CD4-positive, alpha-beta T cell treated with Interferon gamma for 1 hour (primary cell): ENCODE results near the gene NRG2.

Experiments used
- DNase-seq: peaks from one replicate; pipeline ENCODE4 v3.0.0-alpha.2; 2020

Gene NRG2

DNA sequence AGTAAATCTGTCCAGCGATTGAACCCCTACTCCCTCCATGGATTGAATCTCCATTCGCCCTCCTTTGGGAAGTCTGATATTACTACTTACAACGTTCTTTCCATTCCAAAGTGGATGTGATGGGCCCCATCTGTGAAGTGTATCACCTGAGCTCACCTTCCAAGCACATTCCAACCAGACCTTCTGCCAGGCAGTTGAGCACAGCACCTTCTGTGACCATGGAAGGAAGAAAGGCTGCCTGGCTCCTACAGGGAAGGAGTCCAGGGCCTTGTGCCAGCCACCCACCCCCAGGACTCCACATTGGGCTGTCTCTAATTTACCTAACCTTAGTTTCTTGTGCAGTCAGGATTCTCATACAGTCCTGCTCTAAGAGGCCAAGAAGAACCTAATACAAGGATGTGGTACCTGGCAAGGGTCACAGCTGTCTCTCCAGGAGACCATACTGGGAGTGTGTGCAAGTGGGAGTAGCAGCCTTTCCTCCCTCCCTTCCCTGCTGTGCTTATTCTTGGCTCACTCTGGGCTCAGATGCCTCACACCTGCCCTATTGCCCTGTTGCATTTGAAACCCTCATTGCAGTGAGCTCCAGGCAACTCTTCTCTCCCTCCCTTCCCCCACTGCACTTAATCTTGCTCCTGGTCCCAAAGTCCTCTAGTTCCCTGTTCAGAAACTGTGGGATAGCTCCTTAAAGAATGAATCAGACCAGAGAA lies 116.1 kb downstream of the NRG2 start:
- DNase-seq = no peak

DNA sequence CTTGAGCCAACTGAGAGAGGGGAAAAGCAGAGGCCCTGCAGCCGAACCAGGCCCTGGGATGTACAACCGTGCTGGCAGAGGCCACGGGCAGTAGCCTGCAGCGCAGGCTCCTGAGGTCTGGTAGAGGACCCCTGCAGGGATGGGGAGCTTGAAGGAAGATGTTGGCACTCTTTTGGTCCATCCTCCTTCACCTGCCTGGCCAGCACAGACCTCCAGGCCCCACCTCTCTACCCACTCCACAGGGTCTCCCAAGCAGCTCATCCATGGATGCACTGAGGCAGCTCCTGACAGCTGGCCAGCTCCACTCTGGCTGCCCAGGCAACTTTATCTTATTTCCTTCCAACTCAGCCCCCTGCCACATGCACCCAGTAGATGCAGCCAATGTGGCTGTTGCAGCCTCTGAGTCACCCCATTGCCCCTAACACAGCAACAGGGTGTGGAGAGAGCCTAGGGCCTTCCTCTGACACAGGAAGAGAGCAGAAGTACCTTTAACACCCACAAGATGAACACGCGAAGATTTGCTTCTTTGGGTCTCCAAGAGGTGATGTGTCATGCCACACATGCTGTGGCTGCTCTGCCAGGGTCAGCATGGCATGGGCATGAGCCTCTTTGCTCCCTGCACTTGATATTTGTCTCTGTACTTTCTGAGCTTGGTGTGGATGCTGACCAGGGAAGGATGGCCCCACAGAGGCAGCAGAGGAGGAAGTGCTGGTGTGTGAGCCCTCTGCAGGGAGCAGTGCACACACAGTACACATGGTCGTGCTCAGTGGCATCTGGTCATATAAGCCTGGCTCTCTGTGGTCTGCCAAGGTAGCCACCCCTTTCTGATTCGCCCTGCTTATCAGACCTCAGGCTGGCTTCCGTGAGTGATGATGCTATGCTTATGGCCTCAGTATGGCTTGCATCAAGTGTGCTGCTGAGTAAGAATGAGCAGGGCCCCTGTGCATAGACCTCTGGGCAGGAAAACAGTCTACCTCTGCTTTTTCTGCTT lies 117.2 kb downstream of the NRG2 start:
- peak; percentile 14 for DNase-seq

GRCh38 chr5:139925216-139925562 lies 117.9 kb downstream of the NRG2 start:
- DNase-seq = no peak

- DNase-seq = no peak
Measured at GRCh38 chr5:139924294-139925215, 118.5 kb downstream of the NRG2 start.

DNA sequence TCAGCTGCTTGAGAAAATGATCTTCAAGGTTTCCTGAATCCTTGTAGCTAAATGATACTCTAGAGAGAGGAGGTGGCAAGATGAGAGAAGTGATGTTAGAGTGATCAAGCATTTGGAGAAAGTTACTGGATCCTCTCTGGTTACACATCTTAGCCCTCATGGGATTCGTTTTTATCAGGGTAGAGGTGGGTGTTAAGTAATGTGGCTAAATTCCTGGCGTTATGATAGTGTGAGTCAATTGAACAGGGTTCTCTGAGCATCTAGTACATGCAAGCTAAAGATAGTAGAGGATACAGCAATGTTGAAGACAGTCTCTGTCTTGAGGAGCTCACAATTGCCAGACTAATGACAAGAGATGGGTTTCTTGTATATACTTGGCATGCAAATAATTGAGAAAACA lies 123.8 kb downstream of the NRG2 start:
- no peak for DNase-seq

DNA sequence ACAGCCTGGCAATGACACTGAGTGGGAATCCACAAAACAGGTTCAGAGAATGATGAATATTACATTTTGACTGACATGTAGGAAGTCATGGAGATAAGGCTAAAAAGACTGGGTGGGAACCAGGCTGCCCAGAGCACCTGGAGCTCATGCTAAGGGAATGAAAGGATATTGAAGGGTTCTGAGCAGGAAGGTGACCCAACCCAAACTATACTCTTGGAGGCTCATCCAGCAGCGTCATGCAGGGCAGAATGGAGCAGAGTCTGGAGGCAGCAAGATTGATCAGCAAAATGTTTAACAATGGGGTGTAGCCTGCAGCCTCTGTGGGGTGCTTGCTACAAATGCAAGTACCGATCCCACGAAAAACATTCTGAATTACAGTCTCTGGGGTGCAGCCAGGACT lies 127.3 kb downstream of the NRG2 start:
- DNase-seq = no peak

GRCh38 chr5:139915266-139915665 lies 127.8 kb downstream of the NRG2 start:
- DNase-seq = no peak

- DNase-seq = no peak
Measured at GRCh38 chr5:139914218-139914807, 128.8 kb downstream of the NRG2 start.

- DNase-seq = no peak
Measured at GRCh38 chr5:139912804-139913203, 130.3 kb downstream of the NRG2 start.

DNA sequence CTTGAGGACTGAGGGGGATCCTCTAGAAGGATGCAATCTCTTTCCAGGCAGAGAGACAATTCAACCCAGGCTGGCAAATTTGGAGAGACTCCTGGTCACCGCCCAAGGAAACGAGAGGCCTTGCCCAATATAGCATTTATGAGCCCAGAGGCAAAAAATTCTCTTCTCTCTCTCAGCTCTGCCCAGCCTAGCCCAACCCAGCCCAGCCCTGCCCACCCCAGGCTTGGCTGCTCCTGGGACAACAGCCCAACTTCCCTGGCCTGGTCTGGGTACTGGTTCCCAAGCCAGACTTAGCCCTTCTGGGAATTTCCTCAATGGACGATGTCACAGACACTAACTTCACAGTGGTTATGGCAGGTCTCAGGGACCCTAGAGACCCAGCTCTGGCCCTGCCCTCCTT lies 130.9 kb downstream of the NRG2 start:
- DNase-seq = no peak

GRCh38 chr5:139911425-139912120 lies 131.5 kb downstream of the NRG2 start:
- DNase-seq = no peak

- DNase-seq = no peak
Measured at GRCh38 chr5:139910901-139911300, 132.2 kb downstream of the NRG2 start.

- no peak for DNase-seq
Measured at GRCh38 chr5:139910036-139910435, 133.1 kb downstream of the NRG2 start.

DNA sequence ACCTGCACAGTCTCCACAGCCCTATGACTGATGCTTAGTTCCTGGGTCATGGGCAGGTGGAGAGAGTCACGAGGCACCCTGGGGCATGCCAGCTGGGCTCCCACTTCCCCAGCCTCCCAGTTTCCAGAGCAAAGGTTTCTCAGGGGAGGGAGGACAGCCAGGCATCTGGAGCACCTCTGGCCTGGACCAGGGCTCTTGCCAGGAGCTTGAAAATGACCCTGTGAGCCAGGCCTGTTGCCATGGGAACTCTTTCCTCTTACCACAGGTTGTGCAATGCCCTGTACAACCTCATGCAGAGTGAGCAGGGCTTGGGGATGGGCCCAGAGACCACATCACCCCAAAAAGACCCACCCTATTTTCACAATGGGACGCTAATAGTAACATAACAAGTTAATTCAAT lies 134.3 kb downstream of the NRG2 start:
- DNase-seq = no peak

DNA sequence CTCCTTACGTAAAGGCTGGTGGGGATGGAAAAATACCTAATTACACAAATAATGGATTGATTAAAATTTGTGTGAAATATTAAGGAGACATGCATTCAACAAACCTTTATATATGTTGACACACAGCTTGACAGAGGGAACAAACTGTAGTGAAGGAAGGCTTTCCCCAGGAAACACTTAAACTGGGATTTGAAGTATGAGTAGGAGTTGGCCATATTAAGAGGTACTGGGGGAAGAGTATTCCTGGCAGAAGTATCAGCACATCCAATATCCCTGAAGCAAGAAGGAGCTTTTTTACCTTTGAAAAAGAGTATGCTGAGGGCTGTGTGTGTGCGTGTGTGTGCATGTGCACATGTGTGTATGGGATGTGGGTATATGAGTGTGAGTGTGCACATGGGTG lies 136.4 kb downstream of the NRG2 start:
- no peak for DNase-seq

DNA sequence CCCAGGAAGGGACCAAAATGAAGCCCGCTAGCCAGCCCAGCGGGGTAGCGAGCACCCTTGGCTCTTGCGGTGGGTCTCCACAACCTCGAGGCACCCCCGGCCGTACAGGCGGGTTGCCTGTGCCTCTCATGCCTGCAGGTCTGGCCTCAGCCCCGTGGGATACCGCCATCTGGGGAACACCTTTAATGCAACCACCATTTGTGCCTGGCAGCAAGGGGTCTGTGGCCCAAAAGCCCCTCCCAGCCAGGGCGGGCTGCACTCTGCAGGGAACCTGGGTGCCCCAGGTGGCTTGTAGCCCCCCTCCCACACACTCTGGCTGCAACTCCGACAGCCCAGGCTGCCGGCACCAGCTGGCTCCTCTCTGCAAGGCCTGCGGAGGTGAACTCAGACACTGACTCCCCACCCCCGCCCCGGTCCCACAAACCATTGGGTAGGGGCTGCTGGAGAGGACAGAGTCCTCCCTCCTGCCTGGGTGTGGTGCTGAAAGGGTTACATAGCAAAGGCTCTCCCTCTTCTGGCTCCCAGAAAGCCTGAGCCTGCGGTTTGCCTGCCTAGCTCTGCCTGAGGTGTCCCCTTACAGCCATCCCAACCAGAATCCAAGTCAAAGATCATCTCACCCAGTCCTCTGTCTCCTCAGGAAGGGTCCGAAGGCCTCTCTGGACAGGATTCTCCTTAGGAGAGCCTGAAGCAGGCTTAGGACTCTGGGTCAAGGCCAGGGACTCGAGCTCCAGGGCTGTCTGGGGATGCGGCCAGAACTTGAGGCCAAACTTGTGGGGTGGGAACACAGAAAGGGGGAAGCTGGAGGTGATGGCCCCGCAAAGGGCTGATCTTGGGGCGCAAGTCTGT lies 138.1 kb downstream of the NRG2 start:
- DNase-seq = no peak

DNA sequence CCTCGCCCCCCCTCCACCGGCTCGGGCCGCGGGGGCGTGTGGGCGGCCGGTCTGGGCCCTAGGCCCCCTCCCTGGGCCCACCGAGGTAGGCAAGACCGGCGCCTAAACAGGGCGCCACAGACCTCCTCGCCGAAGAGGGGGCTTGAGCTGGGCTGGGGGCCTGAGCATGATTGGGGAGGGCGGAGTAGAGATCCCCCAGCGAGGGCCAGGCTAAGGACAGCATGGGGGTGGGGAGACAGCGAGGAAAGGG lies 138.6 kb downstream of the NRG2 start:
- DNase-seq = no peak

DNA sequence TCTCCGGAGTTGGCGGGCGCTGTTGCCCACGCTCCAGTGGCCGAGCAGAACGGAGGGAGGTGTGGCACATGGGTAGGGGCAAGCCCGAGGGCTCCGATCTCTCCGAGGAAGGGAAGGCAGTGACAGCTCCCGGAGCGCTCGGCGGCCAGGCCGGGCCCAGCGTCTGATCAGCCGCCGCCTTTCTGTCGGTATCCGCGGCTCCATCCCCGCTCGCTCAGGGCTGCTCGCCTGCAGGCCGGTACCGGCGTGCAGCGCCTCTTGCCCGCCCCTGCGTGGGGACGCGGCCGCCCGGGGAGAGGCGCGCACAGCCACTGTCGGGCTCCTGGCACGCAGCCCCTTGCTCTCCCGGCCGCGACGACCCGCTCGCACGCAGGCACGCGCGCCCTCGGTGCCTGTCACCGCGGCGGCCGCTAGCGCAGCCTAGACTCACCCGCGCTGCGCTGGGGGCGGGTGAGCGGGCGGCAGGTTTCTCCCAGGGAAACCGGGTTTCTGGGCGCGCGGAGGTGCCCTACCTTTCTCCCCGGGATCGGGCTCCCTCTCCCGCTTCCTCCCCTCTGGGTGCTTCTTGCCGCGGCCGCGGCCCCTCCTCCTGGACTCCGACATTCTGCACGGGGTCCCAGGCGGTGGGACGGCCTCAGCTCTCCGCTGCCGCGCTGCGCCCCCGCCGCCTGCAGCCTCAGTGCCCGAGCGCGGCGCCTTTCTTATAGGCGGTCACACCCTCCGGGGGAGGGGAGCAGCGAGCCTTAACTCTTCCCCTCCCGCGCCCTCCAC lies 139.1 kb downstream of the NRG2 start:
- no peak for DNase-seq

DNA sequence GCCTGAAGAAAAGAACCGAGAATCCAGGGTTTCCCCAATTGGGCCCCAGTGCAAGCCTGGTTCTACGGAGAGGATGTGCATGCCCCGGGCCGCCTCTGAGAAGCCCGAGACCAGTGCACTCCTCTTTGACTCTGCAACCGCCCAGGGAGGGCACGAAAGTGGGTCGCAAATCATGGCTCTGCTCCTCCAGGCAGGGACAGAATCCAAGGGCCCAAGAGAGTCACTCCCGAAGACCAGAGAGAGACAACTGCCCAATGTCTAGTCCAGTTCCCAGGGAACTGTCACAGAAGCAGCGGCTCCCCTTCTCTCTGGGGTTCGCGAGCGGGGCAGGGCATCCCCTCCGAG lies 139.7 kb downstream of the NRG2 start:
- no peak for DNase-seq

- no peak for DNase-seq
Measured at GRCh38 chr5:139901986-139902385, 141.1 kb downstream of the NRG2 start.

- DNase-seq = no peak
Measured at GRCh38 chr5:139901251-139901575, 141.9 kb downstream of the NRG2 start.
